TTC549 (cell line): Measurements from ENCODE around the gene PTP4A1.
"Not testable (repeated sequence)": the region's sequence is repeated elsewhere in the genome, so short reads cannot be mapped to it uniquely, and the experiment has no call there.

Experiments used
- FAIRE-seq: peaks from 2 replicates; lab custom pipeline; 2012; peaks lifted over from hg19 to GRCh38; lab: Jason Lieb, UNC

Gene PTP4A1

DNA sequence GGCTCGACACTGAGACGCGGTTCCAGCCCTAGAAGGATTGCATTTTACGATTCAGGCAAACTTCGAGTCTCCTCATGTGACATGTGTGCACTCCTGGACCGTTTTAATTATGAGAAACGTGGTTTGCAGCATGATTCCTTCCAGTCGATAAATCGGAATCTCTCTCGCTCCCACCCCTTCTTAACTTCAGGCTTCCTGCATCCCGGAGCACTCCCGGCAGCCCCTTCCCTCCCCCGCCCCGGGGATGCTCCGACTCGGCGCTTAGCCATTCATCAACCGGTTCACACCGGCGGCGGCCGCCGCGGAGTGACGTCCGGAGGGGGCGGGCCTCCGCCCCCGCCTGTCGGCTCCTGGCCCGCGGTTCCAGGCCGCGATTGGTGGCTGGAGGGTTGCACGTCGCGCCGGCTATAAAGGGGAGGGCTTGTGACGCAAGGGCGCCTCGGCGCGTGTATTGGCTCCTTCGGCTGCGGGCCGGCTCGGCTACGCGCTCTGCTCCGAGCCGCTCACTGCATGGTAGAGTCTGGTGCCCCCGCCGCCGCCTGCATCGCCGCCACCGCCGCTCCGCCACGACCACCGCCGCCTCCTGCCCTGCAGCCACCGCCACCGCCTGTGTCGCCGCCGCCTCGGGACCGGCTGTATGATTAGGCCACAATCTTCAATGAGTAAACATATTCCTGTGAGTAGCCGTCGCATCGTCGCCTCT, at the start of gene PTP4A1, which contains the start of gene LOC128125822:
TSS of gene PTP4A1 (plus strand) at position 437 of the 703 bp plus-strand sequence. CDS start 4,401 bp downstream, outside the sequence.
TSS of gene LOC128125822 (plus strand) at position 437 of the 703 bp plus-strand sequence.
- FAIRE-seq: no peak

DNA sequence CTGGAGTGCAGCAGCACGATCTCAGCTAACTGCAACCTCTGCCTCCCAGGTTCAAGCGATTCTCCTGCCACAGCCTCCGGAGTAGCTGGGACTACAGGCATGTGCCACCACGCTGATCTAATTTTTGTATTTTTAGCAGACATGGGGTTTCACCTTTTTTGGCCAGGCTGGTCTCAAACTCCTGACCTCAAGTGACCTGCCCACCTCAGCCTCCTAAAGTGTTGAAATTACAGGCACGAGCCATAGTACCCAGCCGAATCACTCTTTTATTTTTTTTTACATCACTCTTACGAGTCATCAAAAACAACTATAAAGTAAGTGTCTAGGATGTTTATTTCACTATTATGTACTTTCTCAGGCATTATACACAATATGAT, 49.4 kb upstream of the PTP4A1 start:
- FAIRE-seq: not testable (repeated sequence)

DNA sequence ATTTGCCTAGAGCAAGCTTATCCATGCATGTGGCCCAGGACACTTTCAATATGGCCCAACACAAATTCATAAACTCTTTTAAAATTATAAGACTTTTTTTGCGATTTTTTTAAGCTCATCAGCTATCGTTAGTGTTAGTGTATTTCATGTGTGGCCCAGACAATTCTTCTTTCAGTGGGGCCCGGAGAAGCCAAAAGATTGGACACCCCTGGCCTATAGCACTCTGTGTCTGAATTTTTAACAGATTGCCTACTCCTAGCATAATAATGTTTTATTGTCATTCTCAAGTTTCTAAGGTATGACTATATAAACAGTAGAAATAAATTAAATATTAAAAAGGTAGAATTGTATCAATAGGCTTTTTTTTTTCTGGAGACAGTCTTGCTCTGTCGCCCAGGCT, 48.6 kb upstream of the PTP4A1 start:
- no peak for FAIRE-seq

DNA sequence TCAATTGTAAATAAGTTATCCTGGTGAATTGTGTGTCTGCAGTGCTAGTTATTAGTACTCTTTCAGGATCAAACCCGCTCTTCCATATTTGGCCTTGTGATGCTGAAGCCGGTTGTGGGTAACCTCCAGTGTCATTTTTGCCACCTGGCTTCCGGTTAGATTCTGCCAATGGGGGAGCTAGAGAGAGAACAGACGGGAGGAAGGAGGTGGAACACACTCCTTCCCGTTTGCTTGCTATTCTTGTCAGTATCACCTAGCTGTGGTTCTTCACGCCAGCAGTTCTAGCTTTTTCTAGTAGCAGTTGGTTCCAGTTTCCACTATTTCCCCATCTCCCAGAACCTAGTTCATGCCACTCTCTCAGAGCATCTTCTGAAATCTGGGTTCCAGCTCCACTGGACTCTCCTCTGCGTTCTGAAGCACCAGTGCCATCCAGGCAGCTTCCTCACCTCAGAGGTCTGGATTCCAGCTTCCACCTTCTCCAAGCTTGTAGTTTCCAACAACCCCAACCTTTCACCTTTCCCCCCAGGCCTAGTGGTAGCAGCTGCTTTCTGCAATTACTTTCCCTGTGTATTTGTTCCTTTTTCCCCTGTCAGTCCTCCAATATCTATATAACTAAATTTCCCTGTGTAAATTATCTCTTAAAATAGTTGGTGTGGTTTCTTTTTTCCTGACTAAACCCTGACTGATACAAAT, 46.9 kb upstream of the PTP4A1 start:
- FAIRE-seq: no peak

DNA sequence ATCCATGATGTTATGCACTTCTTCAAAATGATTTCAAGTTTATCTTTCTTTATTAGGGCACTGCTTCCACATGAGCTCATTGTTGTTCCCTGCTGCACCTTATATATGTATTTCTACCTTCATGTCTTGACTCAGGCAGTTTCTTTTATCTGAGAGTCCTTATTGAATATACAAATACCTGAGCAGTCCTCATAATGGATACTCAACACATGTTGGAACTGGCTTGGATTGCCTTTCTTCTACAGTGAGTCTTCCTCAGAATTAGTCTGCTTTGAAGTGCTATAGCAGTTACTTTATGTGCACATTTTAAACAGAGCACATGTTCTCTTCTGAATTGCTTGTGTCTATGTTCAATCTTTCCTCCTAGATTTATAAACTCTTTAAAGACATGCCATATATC, 45.3 kb upstream of the PTP4A1 start:
- FAIRE-seq: no peak

DNA sequence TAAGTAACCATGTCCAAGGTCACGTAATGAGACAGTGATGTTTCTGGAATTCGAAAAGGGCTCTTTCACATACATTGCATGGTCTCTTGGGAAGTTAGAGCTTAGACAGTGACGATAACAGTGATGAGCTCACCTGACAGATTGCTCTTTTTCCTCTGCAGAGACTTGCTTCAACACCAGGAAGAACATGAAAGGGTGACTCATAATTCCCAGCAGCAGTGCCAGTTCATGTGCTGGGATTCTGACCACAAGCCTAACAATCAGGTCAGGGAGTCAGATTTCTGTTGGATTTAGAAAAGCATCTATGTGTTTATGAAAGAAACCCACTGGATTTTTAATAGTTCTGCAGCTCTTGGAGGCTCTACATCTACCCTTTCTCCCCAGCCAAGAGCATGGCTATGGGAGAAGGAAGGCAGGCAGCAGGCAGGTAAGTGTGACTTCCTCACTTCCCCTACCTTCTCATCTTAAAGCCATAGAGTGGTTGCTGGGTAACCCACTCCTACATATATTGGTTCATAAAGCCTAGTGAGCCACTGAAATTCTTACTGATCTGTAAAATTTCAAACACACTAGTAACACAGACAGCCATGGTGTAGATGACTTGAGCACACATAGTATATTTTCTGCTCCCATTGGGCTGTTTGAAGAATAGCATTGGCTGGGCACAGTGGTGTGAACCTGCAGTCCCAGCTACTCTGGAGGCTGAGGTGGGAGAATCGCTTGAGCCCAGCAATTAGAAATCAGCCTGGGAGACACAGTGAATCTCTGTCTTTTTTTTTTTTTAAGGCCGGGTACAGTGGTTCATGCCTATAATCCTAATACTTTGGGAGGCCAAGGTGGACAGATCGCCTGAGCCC, 44.4 kb upstream of the PTP4A1 start:
- FAIRE-seq: no peak

DNA sequence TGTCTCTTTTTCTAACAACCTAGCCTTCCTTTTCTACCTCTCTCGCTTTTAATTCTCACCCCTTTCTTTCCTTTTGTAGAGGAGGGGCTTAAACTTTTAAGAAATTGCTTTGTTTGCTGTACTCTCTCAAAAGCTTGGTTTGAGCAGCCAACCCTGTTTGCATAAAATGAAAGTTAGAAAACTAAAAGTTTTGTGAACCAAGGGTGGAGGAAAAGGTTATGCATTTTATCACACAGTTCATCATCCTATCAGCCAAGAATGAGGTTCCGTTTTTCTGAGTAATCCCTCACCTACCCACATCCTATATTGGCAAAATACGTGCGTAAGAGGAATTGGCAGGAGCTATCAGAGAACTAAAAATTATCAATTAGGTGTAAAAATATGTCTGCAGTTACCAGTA, 42.8 kb upstream of the PTP4A1 start:
- no peak for FAIRE-seq

DNA sequence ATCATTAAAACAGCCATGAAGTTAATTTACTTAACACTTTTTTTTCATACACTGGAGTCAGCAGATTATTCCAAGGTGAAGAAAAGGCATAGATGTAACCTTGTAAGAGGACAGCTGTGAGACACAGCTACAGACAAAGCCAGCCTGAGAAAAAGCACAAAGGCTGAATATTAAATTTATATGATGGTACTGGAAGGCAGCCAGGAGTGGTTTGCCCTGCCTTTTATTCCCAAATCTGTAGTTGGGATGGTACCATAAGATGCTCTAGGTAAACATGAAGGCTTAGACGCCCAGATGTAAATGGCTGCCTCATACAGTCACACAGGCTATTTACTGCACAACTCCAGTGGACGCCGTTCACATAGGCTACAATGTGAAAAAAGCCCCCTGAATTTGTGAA, 42.1 kb upstream of the PTP4A1 start:
- no peak for FAIRE-seq

DNA sequence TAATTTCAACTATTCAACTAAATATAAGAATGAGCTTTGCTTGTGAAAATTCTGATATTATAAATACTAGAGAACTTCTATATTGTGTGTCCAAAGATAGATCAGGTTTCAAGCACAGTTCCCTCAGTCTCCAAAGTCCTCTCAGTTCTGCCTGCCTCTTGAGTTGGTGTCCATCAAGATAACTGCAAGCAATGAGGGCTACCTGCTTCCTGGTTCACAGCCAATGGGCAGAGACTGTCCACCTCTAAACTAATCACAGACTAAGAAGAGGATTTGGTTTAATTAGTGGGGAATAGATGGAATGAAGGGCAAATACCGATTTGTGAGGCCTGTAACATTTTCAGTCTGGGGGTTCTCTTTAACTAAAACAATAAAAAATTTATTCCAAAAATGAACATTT, 41.3 kb upstream of the PTP4A1 start:
- FAIRE-seq: no peak

DNA sequence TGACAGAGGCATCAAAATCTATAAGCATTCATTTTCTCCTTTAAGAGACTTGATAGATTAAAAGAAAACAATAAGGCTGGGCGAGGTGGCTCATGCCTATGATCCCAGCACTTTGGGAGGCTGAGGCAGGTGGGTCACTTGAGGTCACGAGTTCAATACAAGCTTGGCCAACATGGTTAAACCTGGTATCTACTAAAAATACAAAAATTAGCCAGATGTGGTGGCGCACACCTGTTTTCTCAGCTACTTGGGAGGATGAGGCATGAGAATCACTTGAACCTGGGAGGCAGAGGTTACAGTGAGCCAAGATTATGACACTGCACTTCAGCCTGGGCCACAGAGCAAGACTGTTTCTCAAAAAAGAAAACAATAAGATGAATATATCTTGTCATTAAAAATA, 39.3 kb upstream of the PTP4A1 start:
- FAIRE-seq: no peak

DNA sequence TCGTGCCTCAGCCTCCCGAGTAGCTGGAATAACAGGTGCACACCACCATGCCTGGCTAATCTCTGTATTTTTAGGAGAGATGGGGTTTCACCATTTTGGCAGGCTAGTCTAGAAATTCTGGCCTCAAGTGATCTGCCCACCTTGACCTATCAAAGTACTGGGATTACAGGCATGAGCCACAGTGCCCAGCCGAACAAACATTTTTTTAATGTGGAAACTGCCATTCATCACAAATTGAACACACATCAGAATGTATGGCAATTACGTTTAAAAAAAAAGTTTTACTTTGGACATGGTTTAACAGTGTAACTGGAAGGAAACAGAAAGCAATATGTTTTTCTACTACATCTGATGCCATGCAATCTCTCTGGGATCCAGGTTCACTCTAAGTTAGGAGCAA, 38.3 kb upstream of the PTP4A1 start:
- FAIRE-seq: no peak

DNA sequence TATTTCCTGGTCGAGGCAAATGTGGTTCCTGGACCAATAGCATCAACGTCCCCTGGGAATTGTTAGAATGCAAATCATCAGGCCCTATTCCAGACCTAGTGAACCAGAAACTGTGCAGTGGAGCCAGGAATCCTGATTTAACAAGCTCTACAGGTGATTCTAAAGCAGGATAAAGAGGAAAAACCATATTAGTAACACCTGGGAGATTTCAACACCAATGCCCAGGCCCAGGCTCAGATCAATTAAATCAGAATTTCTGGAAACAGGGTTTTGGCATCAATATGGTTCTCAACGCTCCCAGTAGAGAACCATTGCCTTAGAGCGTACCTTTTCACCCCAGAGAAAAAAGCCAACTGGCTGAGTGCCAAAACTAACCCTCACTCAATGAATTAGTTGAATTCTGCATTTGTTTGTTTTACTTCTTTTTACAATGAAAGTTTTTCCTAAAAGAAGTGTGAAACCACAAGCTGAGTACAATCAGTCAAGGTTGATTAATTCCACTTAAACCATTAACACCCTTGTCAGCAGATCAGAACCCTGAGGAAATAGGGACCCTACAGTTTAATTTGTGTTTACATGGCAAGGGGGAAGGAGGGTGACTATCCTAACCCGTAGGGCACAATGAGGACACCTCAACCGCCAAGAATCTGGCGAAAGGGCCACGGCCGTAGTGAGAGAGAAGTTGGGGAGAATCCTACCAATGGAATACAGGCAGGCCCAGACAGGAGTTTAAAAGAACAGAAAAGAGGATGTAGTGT, 34.9 kb upstream of the PTP4A1 start:
- no peak for FAIRE-seq

DNA sequence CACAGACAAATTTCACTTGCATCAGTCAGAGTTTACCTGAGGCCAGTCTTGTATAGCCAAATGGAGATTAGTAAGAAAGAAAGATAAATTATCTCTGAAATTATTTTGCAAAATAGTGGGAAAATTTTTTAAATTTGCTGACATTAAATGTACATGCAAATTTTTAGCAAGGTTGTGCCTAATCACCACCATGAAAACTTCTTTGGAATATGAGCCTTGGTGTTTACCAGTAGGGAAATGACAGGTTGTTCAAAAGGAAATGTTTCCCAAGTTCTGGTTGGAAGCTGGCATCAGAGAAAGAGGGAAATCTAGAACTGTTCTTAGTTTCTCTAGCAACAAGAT, 34.4 kb upstream of the PTP4A1 start:
- no peak for FAIRE-seq

DNA sequence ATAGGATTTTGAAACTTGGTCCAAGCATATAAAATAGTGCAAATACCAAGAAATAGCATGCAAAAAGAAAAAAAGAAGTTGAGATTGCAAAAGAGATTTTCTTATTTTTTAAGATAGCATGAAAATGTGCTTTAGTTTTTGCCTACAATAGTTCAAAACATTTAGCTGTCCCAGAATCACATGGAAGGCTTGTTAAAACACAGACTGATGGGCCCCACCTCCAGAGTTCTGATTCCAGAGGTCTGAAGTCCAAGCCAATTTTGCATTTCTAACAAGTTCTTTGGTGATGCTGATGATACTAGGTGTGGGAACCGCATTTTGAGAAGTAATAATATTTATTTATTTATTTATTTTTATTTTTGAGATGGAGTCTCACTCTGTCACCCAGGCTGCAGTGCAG, 33.7 kb upstream of the PTP4A1 start:
- no peak for FAIRE-seq

DNA sequence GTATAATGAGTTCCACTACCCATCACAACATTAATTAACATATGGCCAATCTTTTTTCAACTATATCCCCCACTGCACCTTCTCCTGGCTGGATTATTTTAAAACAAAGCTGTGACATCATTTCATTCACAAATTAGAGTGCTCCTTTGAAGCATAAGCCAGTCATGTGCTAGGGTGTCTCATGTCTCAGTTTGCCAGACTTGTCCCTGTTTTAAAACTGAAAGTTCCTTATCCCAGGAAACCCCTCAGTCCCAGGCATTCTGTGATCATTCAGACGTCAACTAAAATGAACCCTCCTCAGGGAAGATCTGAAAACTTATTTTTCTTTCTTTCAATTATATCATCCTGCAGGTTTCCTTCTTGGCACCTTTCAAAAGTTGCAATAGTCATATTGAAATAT, 29.3 kb upstream of the PTP4A1 start:
- no peak for FAIRE-seq

DNA sequence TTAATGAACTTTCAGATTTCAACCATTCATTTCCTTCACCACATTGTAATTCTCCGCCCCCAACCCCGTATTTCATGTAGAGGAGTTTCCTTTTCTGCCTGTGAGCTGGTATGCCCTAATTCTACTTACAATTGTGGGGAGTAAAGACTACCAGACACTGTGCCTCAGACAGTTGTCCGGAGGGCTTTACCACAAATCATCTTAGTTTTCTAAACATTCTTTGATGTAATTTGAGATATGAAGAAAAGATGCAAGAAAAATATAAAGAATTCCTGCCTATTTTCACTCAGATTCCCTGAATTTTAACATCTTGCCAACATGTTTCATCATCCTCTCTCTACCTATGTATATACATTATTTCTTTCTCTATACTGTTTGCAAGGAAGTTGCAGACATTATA, 28.3 kb upstream of the PTP4A1 start:
- FAIRE-seq: no peak

DNA sequence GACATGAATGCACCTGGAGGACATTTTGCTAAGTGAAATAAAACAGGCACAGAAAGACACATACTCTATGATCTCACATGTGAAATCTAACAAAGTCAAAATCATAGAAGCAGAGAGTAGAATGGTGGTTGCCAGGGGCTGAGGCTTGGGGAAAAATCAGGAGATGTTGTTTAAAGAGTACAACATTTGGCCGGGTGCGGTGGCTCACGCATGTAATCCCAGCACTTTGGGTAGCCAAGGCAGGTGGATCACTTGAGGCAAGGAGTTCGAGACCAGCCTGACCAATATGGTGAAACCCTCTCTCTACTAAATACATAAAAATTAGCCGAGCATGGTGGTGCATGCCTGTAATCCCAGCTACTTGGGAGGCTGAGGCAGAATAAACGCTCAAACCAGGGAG, 26.0 kb upstream of the PTP4A1 start:
- FAIRE-seq: no peak

DNA sequence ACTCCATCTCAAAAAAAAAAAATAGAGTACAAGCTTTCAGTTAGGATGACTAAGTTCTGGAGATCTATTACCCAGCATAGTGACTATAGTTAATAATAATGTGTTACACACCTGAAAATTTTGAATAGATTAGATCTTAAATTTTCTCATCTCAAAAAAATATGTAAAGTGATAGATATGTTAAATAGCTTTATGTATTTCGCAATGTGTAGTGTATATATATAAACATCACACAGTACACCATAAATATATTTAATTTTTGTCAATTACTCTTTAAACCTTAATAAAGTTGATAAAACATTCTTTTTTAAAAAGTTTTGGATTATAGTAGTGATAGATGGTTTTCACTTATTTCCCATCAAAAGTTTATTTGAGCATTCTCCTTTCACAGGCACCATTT, 25.6 kb upstream of the PTP4A1 start:
- FAIRE-seq: no peak

DNA sequence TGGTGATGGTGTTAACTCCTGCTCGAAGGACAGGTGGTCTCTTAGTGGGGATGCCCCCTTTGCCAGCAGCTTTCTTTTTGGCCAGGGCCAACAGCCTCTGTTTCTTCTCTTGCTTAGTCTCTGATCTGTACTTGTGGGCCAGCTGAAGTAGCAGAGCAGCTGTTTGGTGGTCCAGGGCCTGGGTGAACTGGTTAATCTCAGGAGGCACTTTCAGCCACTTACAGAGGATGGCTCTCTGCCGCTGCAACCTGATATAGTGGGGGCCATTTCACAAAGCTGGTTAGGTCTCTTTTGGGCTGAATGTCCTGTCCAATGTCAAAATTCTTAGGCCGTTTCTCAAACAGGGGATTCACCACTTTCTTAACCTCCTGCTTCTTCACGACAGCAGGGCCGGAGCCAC, 23.2 kb upstream of the PTP4A1 start:
- no peak for FAIRE-seq

DNA sequence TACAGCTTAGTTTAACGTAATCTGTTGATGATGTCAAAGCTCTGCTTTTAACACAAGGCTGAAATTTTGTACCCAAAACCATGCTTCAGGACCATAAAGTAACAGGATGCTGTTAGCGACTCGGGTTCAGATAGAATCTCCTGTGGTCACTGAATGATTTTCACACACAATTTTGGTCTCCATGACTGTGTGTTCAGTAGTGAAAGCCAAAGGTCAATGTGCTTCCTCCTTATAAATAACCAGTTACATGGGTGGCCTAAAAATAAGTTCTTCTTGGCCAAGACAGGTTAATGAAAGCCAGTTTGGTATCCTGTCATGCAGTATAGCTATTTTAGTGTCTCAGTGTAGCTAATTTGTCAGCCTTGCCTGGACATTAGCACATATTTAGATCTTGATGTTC, 19.1 kb upstream of the PTP4A1 start:
- no peak for FAIRE-seq

DNA sequence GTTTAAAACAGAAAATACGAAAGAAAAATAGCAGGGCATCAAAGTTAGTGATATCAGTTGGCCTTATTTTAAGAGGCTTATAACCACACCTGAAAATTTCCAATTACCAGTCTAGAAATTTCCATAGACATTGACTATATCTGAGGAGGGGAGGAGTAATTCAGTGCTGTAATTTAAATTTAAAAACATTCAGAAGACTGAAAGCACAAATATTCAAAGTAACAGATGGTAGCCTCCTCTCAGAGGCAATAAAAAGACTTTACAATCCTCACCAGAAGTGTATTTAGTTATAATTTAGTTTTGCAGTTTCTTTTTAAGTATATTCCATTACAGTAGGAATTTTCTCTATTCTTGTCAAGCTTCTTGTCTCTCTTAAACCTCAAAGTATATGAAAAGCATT, 18.4 kb upstream of the PTP4A1 start:
- FAIRE-seq: no peak

DNA sequence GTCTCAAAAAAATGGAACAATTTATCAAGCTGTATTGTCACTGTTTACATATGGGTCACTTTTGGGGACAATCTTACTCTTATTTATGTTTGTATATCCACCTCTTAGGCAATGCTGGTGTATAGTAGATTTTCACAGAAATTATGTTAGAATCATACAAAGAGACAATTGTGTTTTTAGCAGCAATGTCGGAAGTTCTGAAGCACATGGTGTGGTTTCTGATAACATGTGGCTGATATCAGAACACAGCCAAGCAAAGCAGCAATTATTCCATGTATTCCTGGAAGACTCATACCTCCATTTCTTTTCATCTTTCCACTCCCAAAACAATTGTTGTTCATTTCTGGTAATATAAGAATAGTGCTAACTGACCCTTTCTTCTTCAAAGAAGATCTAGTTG, 17.5 kb upstream of the PTP4A1 start:
- FAIRE-seq: no peak

DNA sequence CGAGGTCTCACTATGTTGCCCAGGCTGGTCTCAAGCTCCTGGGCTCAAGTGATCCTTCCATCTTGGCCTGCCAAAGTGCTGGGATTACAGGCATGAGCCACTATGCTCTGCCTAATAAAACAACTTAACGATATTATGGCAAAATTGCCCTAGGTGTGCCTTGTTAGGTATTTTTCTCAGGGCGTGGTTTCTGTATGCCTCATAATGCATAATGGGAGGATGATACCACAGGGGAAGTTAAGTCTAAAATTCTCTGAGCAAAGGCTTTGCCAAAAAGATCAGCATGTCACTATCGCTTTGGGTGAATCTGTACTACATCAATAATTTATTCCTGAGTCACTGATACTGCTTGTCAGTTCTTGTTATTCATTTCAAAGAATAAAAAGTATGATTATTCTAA, 15.9 kb upstream of the PTP4A1 start:
- FAIRE-seq: no peak
